Omental fat pad (tissue), 4 donors: ENCODE measurements around the gene ZNF638. TPM values are rescaled to one million over a fixed set of nuclear protein-coding genes. Genes with fewer than 3 reads are reported as not detected.

Source experiments
- ATAC-seq: fragments of 150-250 bp; one replicate; pipeline ENCODE4 v1.9.1; 2016; ENCODE audit warnings: mild to moderate bottlenecking, moderate library complexity; ENCODE audit not compliant: low FRiP score
- DNase-seq: peaks from one replicate; pipeline ENCODE4 v3.0.0-alpha.2; 2019; ENCODE audit warnings: low spot score
- CTCF ChIP-seq, 3 donors: fragments of 450-650 bp; IDR thresholded peaks; one replicate each; pipeline ENCODE4 v1.5.1; 2016 to 2017; ENCODE audit warnings: antibody characterized with exemption in 3 of 3, mild to moderate bottlenecking in 3 of 3, moderate library complexity in 2 of 3
- total RNA-seq, 4 donors: library from RNA; depleted of rRNA; stranded (reverse); fragments of >200 nt; gene quantifications; one replicate each; pipeline ENCODE4 v1.1.0, GENCODE V29; 2016

Gene ZNF638
- total RNA-seq, 4 donors from 2014 or later, result 112 to 264 (median 128) TPM

- no peak for DNase-seq
- no peak for TF ChIP-seq CTCF (IDR thresholded peaks at IDR 0.05)
- ATAC-seq, result no peak
Observed at GRCh38 chr2:71459084-71459431, 127.5 kb downstream of the ZNF638 start.

DNA sequence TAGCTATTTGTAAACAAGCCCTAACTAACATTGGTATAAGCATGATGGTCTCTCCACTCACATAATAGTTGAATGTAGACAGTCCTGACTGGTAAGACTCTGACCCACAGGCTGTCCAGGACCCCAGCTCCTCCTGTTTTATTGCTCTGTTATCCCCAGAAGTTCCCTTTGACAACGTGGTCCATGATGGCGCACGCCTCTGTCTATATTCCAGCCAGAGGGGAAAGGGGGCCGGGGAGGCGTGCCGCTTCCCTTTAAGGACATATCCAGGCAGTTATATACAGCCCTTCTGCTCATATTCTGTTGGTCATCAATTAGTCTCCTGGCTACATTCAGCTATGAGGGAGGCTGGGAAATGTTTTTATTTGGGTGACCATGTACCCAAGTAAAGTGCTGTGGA lies 128.5 kb downstream of the ZNF638 start:
- ATAC-seq (no peak), DNase-seq (no peak)
- TF ChIP-seq CTCF (IDR thresholded peaks at IDR 0.05), result no peak

GRCh38 chr2:71460595-71461303 lies 129.2 kb downstream of the ZNF638 start:
- TF ChIP-seq CTCF (IDR thresholded peaks at IDR 0.05), result no peak
- DNase-seq (no peak), ATAC-seq (no peak)

DNA sequence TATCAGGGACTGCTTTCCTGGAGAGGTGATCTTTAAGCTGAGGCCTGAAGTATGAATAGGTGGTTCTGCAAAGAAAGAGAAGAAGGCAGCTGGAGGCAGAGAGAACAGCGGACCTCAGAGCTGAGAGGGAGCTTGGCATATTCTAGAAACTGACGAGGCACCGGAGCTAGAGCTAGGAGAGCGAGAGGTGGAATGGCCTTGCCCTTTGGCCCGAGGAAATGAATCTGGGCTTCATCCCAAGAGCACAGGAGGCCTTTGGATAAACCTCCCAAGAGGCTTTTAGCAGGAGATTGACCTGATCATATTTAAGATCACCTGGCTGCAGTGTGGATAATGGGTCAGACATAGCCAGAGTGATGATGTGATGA lies 129.7 kb downstream of the ZNF638 start:
- ATAC-seq, result no peak
- no peak for TF ChIP-seq CTCF (IDR thresholded peaks at IDR 0.05)

DNA sequence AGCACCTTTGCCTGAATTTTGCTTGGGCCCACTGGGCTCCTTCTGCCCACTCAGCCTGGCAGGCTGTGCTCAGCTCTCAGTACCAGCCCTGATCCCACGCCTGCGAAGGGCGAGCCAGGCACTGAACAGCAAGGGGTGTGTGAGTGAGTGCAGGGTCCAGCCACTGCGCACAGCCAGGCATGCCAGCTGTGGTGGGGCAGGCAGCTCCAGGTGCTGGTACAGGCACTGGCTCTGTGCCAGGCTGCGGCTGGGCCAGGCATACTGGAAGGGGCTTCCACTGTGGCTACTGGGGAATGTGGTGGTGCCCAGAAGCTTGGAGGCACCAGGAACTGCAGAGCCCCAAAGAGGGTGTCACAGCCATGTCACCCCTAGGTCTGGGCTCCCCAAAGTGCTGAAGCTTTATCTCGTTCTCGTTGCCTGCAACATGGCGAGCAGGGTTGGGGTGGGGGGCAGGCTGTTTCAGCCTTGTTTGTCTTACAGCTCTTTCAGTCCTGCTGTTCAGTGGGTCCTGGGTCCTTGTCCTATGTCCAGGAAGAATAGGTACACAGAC lies 130.5 kb downstream of the ZNF638 start:
- ATAC-seq, result no peak
- no peak for TF ChIP-seq CTCF (IDR thresholded peaks at IDR 0.05)

More for the DNA sequence above, 129.7 kb downstream of the ZNF638 start:
- no peak for DNase-seq

GRCh38 chr2:71462641-71463341 lies 131.2 kb downstream of the ZNF638 start:
- TF ChIP-seq CTCF (IDR thresholded peaks at IDR 0.05), result no peak
- no peak for ATAC-seq

More for the DNA sequence above, 130.5 kb downstream of the ZNF638 start:
- DNase-seq, result no peak

DNA sequence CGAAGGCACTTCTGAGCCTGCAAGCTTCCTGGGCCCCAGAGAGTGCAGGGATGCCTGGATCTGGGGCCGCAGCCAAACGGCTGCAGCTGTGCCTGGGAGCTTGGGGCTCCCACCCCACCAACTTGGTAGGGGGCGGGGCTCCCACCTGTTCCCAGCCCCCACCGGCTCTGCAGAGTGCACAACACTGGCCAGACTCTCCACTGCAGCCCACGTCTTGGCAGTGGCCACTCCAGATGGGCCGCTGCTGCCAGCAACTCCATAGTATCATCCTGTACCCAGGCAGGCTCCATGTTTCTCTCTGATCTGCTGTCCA lies 131.7 kb downstream of the ZNF638 start:
- DNase-seq, result no peak
- no peak for ATAC-seq
- TF ChIP-seq CTCF (IDR thresholded peaks at IDR 0.05), result no peak

More at GRCh38 chr2:71462641-71463341, 131.2 kb downstream of the ZNF638 start:
- DNase-seq, result no peak
